Neuronal stem cell (in vitro differentiated cells): ENCODE data around the gene RMI2.

Experiments used
- DNase-seq: peaks from one replicate; pipeline ENCODE4 v3.0.0-alpha.2; 2013; ENCODE audit warnings: low spot score
- H2AFZ ChIP-seq: one replicate; pipeline ENCODE4 v1.6.1; 2013; ENCODE audit warnings: mild to moderate bottlenecking, low read length, inconsistent platforms
- H2AK5ac ChIP-seq: 2 replicates; pipeline ENCODE4 v1.6.1; 2013; ENCODE audit warnings: low read depth, mild to moderate bottlenecking, inconsistent platforms, low read length, moderate library complexity, mixed read lengths
- H2BK120ac ChIP-seq: 2 replicates; pipeline ENCODE4 v1.6.1; 2013; ENCODE audit warnings: low read depth, mild to moderate bottlenecking, inconsistent platforms, low read length, moderate library complexity, mixed read lengths
- H2BK12ac ChIP-seq: one replicate; pipeline ENCODE4 v1.6.1; 2013; ENCODE audit warnings: low read length, inconsistent platforms
- H2BK15ac ChIP-seq: 2 replicates; pipeline ENCODE4 v1.6.1; 2013; ENCODE audit warnings: mild to moderate bottlenecking, low read length, inconsistent platforms, mixed read lengths
- H2BK5ac ChIP-seq: one replicate; pipeline ENCODE4 v1.6.1; 2013; ENCODE audit warnings: inconsistent platforms, mild to moderate bottlenecking, low read length, moderate library complexity
- H3K14ac ChIP-seq: one replicate; pipeline ENCODE4 v1.6.1; 2013; ENCODE audit warnings: low read length, inconsistent platforms
- H3K18ac ChIP-seq: 2 replicates; pipeline ENCODE4 v1.6.1; 2013; ENCODE audit warnings: low read length, inconsistent platforms
- H3K23ac ChIP-seq: 2 replicates; pipeline ENCODE4 v1.6.1; 2013; ENCODE audit warnings: low read depth, mild to moderate bottlenecking, mixed read lengths, low read length, inconsistent platforms; ENCODE audit not compliant: poor library complexity
- H3K27ac ChIP-seq: replicated peaks from 3 replicates; pipeline ENCODE4 v1.5.1; 2013; ENCODE audit warnings: low read length, inconsistent platforms
- H3K27me3 ChIP-seq, 3 experiments: 2 replicates each; pipeline ENCODE4 v1.6.1; 2013; ENCODE audit warnings: low read length in 3 of 3, mild to moderate bottlenecking in 2 of 3, inconsistent platforms in 1 of 3, low read depth in 1 of 3, mixed read lengths in 1 of 3, moderate library complexity in 1 of 3; ENCODE audit not compliant: control insufficient read depth in 3 of 3, insufficient read depth in 3 of 3
- H3K36me3 ChIP-seq, 2 donors: replicated peaks in 1 of 2; 2 replicates each; pipeline ENCODE4 v1.6.1; 2013; ENCODE audit warnings: low read length in 2 of 2; ENCODE audit not compliant: control insufficient read depth in 2 of 2, insufficient read depth in 2 of 2
- H3K4ac ChIP-seq: 2 replicates; pipeline ENCODE4 v1.6.1; 2013; ENCODE audit warnings: inconsistent platforms, mild to moderate bottlenecking, low read length, moderate library complexity
- H3K4me1 ChIP-seq, 2 donors: 1 replicate in 1 of 2; 2 replicates in 1 of 2; pipeline ENCODE4 v1.6.1; 2013; ENCODE audit warnings: low read length in 2 of 2, low read depth in 1 of 2; ENCODE audit not compliant: control insufficient read depth in 2 of 2, insufficient read depth in 1 of 2
- H3K4me2 ChIP-seq: one replicate; pipeline ENCODE4 v1.6.1; 2013; ENCODE audit warnings: mild to moderate bottlenecking, low read length, inconsistent platforms; ENCODE audit not compliant: insufficient read depth, poor library complexity, severe bottlenecking
- H3K4me3 ChIP-seq, 2 donors: 2 replicates each; pipeline ENCODE4 v1.5.1; 2013; ENCODE audit warnings: low read length in 2 of 2, mild to moderate bottlenecking in 2 of 2, inconsistent platforms in 1 of 2, moderate library complexity in 1 of 2
- H3K79me1 ChIP-seq: one replicate; pipeline ENCODE4 v1.6.1; 2013; ENCODE audit warnings: low read depth, mild to moderate bottlenecking, inconsistent platforms, low read length, moderate library complexity
- H3K9ac ChIP-seq: one replicate; pipeline ENCODE4 v1.6.1; 2013; ENCODE audit warnings: mild to moderate bottlenecking, low read depth, low read length, inconsistent platforms; ENCODE audit not compliant: poor library complexity
- H3K9me3 ChIP-seq, 2 donors: replicated peaks in 1 of 2; 2 replicates each; pipeline versions ENCODE3 to v1.6.1; 2013; ENCODE audit warnings: low read length in 2 of 2, mild to moderate bottlenecking in 2 of 2, inconsistent platforms in 1 of 2, low read depth in 1 of 2, mixed read lengths in 1 of 2, moderate library complexity in 1 of 2; ENCODE audit not compliant: control insufficient read depth in 2 of 2, insufficient read depth in 1 of 2
- H4K8ac ChIP-seq: one replicate; pipeline ENCODE4 v1.6.1; 2013; ENCODE audit warnings: low read depth, mild to moderate bottlenecking, inconsistent platforms, low read length, moderate library complexity
- H4K91ac ChIP-seq: one replicate; pipeline ENCODE4 v1.6.1; 2013; ENCODE audit warnings: low read length, low read depth, mild to moderate bottlenecking, inconsistent platforms; ENCODE audit not compliant: poor library complexity
- WGBS, 2 donors: extraction: QIAGEN DNeasy Blood & Tissue Kit; methylation state at CpG; one replicate each; pipeline ENCODE4 v1.1.7; 2013; ENCODE audit warnings: missing lambda C conversion rate in 2 of 2, mixed read lengths in 1 of 2; ENCODE audit not compliant: insufficient read length in 2 of 2, insufficient replicate concordance in 1 of 2; ENCODE audit errors: extremely low coverage in 2 of 2; 5-methylcytosine and 5-hydroxymethylcytosine counted together

Gene RMI2

DNA sequence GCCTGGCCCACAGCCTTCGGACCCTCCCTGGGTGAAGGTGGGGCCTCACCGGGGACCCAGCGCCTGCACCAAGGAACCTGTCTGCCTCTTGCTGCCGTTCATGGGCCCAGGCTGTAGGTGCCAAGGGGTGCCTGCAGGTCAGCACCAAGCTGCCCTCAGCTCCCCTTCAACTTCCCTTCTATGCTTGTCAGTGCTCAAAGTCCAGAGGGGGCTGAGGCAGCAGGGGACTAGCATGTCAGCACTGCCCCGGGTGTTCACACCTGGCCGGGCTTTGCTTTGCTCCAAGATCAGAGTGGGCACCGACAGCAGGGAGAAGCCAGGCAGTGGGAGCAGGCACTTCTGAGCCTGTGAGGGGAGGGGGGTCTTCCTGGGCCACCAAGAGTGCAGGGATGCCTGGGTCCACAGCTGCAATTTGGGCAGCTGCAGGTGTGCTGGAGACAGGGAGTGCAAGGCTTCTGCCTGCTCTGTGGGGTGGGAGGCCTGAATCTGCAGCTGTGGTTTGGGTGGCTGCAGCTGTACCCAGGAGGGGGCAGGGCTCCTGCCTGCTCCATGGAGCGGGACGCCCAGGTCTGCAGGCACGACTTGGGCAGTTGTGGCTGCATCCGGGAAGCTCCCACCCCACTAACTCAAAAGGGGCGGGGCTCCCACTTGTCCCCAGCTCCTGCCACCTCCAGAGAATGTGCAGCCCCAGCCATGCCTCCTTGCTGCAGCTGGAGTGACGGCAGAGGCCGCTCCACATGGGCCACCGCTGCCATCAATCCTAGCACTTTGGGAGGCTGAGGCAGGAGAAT lies 36.6 kb upstream of the RMI2 start:
- peak overlapping the region; percentile 91 for H2BK12ac ChIP-seq

DNA sequence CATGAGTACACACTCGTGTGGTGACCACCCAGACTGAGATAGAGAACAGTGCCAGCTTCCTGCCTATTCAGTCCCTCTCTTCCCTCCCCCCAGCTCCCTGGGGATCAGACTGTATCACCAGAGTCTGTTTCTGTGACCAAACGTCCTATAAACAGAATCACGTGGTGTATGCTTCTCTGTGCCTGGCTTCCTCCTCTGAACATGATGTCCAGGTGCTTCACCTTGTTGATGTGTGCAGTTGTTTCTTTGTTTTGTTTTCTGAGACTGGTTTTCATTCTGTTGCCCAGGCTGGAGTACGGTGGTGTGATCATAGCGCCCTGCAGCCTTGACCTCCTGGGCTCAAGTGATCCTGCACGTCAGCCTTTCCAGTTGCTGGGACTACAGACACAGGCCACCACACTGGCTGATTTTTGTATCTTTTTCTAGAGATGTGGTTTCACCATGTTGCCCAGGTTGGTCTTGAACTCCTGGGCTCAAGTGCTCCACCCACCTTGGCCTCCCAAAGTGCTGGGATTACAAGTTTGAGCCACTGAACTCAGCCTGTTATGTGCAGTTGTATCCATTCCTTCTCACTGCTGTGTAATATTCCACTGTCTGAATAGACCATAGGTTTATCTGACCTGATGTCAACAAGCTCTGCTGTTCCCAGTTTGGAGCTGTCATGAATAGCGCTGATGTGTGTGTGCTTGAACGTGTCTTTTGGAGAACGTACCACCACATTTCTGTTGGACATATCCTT lies 35.2 kb upstream of the RMI2 start:
- no peaks in the 10 kb centered on the region for H3K36me3 ChIP-seq
- no peak overlapping the region for H2BK5ac ChIP-seq
- H3K4me2 ChIP-seq, result no peak overlapping the region
- H3K27me3 ChIP-seq, result no peaks in the 10 kb centered on the region
- H4K91ac ChIP-seq, result no peak overlapping the region
- no peak overlapping the region for H2BK120ac ChIP-seq
- no peak overlapping the region for H2BK15ac ChIP-seq
- H3K27ac ChIP-seq, result no peak overlapping the region
- no CpG with 5 or more reads among the region's 9 CpGs for WGBS, 2 donors
- H2AFZ ChIP-seq, result no peak overlapping the region
- peaks cover 5 to 20% of the 10 kb centered on the region in 2 donors for H3K4me1 ChIP-seq
- no peak overlapping the region for H3K4me3 ChIP-seq
- no peaks in the 10 kb centered on the region for H3K9me3 ChIP-seq
- H3K79me1 ChIP-seq, result no peaks in the 10 kb centered on the region
- no peak overlapping the region for H3K18ac ChIP-seq
- no peak overlapping the region for H3K9ac ChIP-seq
- H2BK12ac ChIP-seq, result no peak overlapping the region
- no peak for DNase-seq
- no peak overlapping the region for H3K23ac ChIP-seq
- no peak overlapping the region for H3K4ac ChIP-seq
- H2AK5ac ChIP-seq, result no peak overlapping the region
- H3K14ac ChIP-seq, result no peak overlapping the region
- H4K8ac ChIP-seq, result no peak overlapping the region

More for the DNA sequence above, 36.6 kb upstream of the RMI2 start:
- no peaks in the 10 kb centered on the region for H3K9me3 ChIP-seq
- peak overlapping the region; percentile 56 for H2BK15ac ChIP-seq
- no CpG with 5 or more reads among the region's 15 CpGs for WGBS, 2 donors
- no peak overlapping the region for H3K23ac ChIP-seq
- no peaks in the 10 kb centered on the region for H3K79me1 ChIP-seq
- H3K36me3 ChIP-seq, result no peaks in the 10 kb centered on the region
- H2AFZ ChIP-seq, result peak overlapping the region; percentile 32
- H3K14ac ChIP-seq, result no peak overlapping the region
- H4K91ac ChIP-seq, result no peak overlapping the region
- H3K27me3 ChIP-seq, result no peaks in the 10 kb centered on the region
- H3K4me1 ChIP-seq, result peaks cover 5 to 14% of the 10 kb centered on the region in 2 donors
- no peak overlapping the region for H3K9ac ChIP-seq
- H2BK5ac ChIP-seq, result no peak overlapping the region
- peak overlapping the region; percentile 27 for H3K4ac ChIP-seq
- no peak overlapping the region for H2BK120ac ChIP-seq
- no peak for DNase-seq
- peak overlapping the region; percentile 66 for H2AK5ac ChIP-seq
- peak overlapping the region in 1 of 2 donors; percentile 19 for H3K4me3 ChIP-seq
- H3K18ac ChIP-seq, result peak overlapping the region; percentile 90
- no peak overlapping the region for H3K4me2 ChIP-seq
- no peak overlapping the region for H4K8ac ChIP-seq
- H3K27ac ChIP-seq, result no peak overlapping the region

DNA sequence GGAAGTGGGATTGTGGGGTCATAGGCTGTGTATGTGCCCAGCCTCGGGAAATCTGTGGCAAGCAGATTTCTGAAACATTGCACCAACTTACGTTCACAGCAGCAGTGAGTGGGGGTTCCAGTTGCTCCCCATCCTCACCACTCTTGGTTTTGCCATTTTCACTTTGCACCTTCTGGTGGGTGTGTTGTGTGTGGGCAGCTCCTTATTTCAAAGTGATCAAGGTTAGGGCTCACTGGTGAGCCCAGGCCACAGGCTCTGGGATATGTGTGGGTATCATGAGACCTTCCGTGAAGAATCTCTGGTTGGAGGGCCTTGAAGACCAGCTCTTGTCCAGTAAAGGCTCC lies 34.7 kb upstream of the RMI2 start:
- no peaks in the 10 kb centered on the region for H3K9me3 ChIP-seq
- no peak overlapping the region for H4K91ac ChIP-seq
- WGBS, 2 donors, result no CpG with 5 or more reads among the region's 3 CpGs
- H3K14ac ChIP-seq, result no peak overlapping the region
- H3K4me3 ChIP-seq, result no peak overlapping the region
- H2BK120ac ChIP-seq, result no peak overlapping the region
- H3K18ac ChIP-seq, result no peak overlapping the region
- H3K4me1 ChIP-seq, result peaks cover 5 to 25% of the 10 kb centered on the region in 2 donors
- no peak overlapping the region for H2BK15ac ChIP-seq
- no peak overlapping the region for H3K27ac ChIP-seq
- no peaks in the 10 kb centered on the region for H3K79me1 ChIP-seq
- no peak overlapping the region for H3K4me2 ChIP-seq
- no peak overlapping the region for H2AFZ ChIP-seq
- no peak overlapping the region for H3K9ac ChIP-seq
- no peak overlapping the region for H2BK5ac ChIP-seq
- no peak overlapping the region for H2AK5ac ChIP-seq
- H4K8ac ChIP-seq, result no peak overlapping the region
- H3K4ac ChIP-seq, result no peak overlapping the region
- H3K36me3 ChIP-seq, result no peaks in the 10 kb centered on the region
- H3K23ac ChIP-seq, result no peak overlapping the region
- no peak overlapping the region for H2BK12ac ChIP-seq
- DNase-seq, result no peak
- H3K27me3 ChIP-seq, result no peaks in the 10 kb centered on the region

DNA sequence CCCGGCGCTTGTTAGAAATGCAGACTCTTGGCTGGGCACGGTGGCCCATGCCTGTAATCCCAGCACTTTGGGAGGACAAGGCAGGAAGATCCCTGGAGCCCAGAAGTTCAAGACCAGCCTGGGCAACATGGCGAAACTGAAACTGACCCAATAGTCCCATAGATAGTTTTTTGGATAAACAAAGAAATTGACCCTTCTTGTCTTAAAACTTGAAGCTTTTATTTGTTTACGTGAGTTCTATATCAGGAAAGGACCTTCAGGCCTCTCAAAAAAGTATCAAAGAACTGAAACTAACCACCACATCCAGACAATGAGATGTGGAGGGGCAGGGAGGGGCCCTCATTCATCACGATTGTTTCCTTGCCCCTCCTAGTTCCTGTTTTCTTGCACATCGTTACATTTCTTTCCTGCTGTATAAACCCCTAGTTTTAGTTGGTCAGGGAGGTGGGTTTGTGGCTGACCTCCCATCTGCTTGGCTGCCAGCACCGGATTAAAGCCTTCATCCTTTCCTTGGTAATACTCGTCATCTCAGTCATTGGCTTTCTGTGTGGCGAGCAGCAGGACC lies 34.2 kb upstream of the RMI2 start:
- H3K9me3 ChIP-seq, result no peaks in the 10 kb centered on the region
- H3K79me1 ChIP-seq, result no peaks in the 10 kb centered on the region
- H3K23ac ChIP-seq, result no peak overlapping the region
- H2BK15ac ChIP-seq, result no peak overlapping the region
- H2BK12ac ChIP-seq, result no peak overlapping the region
- H3K4ac ChIP-seq, result no peak overlapping the region
- no peak overlapping the region for H3K14ac ChIP-seq
- no peaks in the 10 kb centered on the region for H3K36me3 ChIP-seq
- H3K27me3 ChIP-seq, result peaks cover 0 to 2% (median 0%) of the 10 kb centered on the region in 3 experiments
- peaks cover 7 to 29% of the 10 kb centered on the region in 2 donors for H3K4me1 ChIP-seq
- H3K18ac ChIP-seq, result no peak overlapping the region
- WGBS, 2 donors, result no CpG with 5 or more reads among the region's 10 CpGs
- H2BK120ac ChIP-seq, result no peak overlapping the region
- no peak overlapping the region for H3K9ac ChIP-seq
- H4K91ac ChIP-seq, result no peak overlapping the region
- no peak overlapping the region for H2BK5ac ChIP-seq
- H3K4me2 ChIP-seq, result no peak overlapping the region
- no peak overlapping the region for H3K4me3 ChIP-seq
- no peak overlapping the region for H3K27ac ChIP-seq
- no peak for DNase-seq
- no peak overlapping the region for H4K8ac ChIP-seq
- no peak overlapping the region for H2AK5ac ChIP-seq
- H2AFZ ChIP-seq, result no peak overlapping the region
